CD4-positive, alpha-beta T cell treated with Interleukin-1 beta for 1 hour (primary cell): ENCODE results near the gene FN1.
A peak's percentile ranks its signal among the peaks of the same experiment; 100 is the strongest.

Experiments
- DNase-seq, 2 donors: peaks; one replicate each; pipeline ENCODE4 v3.0.0-alpha.2; 2020 to 2022

Gene FN1

GRCh38 chr2:215435870-215436704, at the start of gene FN1:
Gene FN1 (minus strand): TSS chr2:215436068. CDS start chr2:215435802, 266 bp downstream.
- DNase-seq = peak; percentile 57 to 60

- DNase-seq = no peak
Observed at GRCh38 chr2:215485032-215485431, 49.2 kb upstream of the FN1 start.

GRCh38 chr2:215484570-215484969, 48.7 kb upstream of the FN1 start:
- no peak for DNase-seq

GRCh38 chr2:215483431-215483830, 47.6 kb upstream of the FN1 start:
- no peak for DNase-seq

GRCh38 chr2:215479536-215480240, 43.8 kb upstream of the FN1 start:
- no peak for DNase-seq

GRCh38 chr2:215479121-215479520, 43.3 kb upstream of the FN1 start:
- DNase-seq = no peak

GRCh38 chr2:215476424-215476823, 40.6 kb upstream of the FN1 start:
- DNase-seq = no peak

GRCh38 chr2:215466097-215466909, 30.4 kb upstream of the FN1 start:
- DNase-seq = no peak

GRCh38 chr2:215465256-215465655, 29.4 kb upstream of the FN1 start:
- DNase-seq = no peak

- no peak for DNase-seq
Observed at GRCh38 chr2:215461836-215462532, 26.1 kb upstream of the FN1 start.

GRCh38 chr2:215460682-215461382, 25.0 kb upstream of the FN1 start:
- DNase-seq = no peak

GRCh38 chr2:215455958-215456357, 20.1 kb upstream of the FN1 start:
- no peak for DNase-seq

GRCh38 chr2:215454519-215455246, 18.8 kb upstream of the FN1 start:
- DNase-seq = peak in 1 of 2 donors; percentile 24

GRCh38 chr2:215452725-215453124, 16.9 kb upstream of the FN1 start:
- no peak for DNase-seq

GRCh38 chr2:215451012-215451756, 15.3 kb upstream of the FN1 start:
- DNase-seq = no peak

GRCh38 chr2:215450188-215451011, 14.5 kb upstream of the FN1 start:
- DNase-seq = no peak

GRCh38 chr2:215447673-215448081, 11.8 kb upstream of the FN1 start:
- no peak for DNase-seq

- DNase-seq = no peak
Observed at GRCh38 chr2:215447056-215447455, 11.2 kb upstream of the FN1 start.

GRCh38 chr2:215442401-215442787, 6.5 kb upstream of the FN1 start:
- no peak for DNase-seq
